Activated B cell treated with CpG ODN at 0.5 μM for 24 hours (primary cell): ENCODE results near the gene NDST1. TPM values are rescaled to one million over a fixed set of nuclear protein-coding genes. Genes with fewer than 3 reads are reported as not detected.

ENCODE experiments used
- ATAC-seq: fragments of 200-7000 bp; cut with Tn5 transposase; one replicate; pipeline ENCODE4 v1.10.0; 2021; ENCODE audit warnings: low read depth, mild to moderate bottlenecking, moderate library complexity
- CTCF ChIA-PET: fragments of 350-600 bp; sonication (Branson Sonifier 250); formaldehyde crosslinking; loops from one replicate; lab custom pipeline; 2021; ENCODE audit warnings: antibody characterized with exemption; lab: Charles Lee
- POLR2A ChIA-PET: fragments of 350-600 bp; sonication (Branson Sonifier 250); formaldehyde crosslinking; loops from one replicate; lab custom pipeline; 2021; ENCODE audit warnings: antibody characterized with exemption; lab: Charles Lee
- DNase-seq: peaks from one replicate; pipeline ENCODE4 v3.0.0; 2022
- H3K27ac Mint-ChIP-seq: one replicate; pipeline ENCODE4 v1.8.0; 2020; ENCODE audit warnings: mixed read lengths
- H3K27me3 Mint-ChIP-seq: one replicate; pipeline ENCODE4 v1.8.0; 2021; ENCODE audit warnings: mixed read lengths
- H3K36me3 Mint-ChIP-seq: one replicate; pipeline ENCODE4 v1.8.0; 2021; ENCODE audit warnings: low read depth, mixed read lengths
- H3K4me1 Mint-ChIP-seq: one replicate; pipeline ENCODE4 v1.8.0; 2021; ENCODE audit warnings: mixed read lengths
- H3K4me3 Mint-ChIP-seq: one replicate; pipeline ENCODE4 v1.8.0; 2020; ENCODE audit warnings: mild to moderate bottlenecking, mixed read lengths
- H3K9me3 Mint-ChIP-seq: one replicate; pipeline ENCODE4 v1.8.0; 2020; ENCODE audit warnings: mixed read lengths
- intact Hi-C: fragments of 100-400 bp; cut with micrococcal nuclease; formaldehyde crosslinking; loops from one replicate; pipeline ENCODE4 v1.15.1; 2024
- total RNA-seq: library from RNA; stranded (reverse); gene quantifications from 2 replicates; pipeline ENCODE4 v1.2.3, GENCODE V29; 2022
- TF ChIP-seq, protein P1 (sequence below): fragments of 200-600 bp; IDR thresholded peaks from one replicate; pipeline ENCODE4 v1.8.0; 2022; ENCODE audit warnings: antibody characterized with exemption, mild to moderate bottlenecking

The NDST1 gene
- total RNA-seq, 1 donor from 2014 or later: 8.1 TPM

DNA sequence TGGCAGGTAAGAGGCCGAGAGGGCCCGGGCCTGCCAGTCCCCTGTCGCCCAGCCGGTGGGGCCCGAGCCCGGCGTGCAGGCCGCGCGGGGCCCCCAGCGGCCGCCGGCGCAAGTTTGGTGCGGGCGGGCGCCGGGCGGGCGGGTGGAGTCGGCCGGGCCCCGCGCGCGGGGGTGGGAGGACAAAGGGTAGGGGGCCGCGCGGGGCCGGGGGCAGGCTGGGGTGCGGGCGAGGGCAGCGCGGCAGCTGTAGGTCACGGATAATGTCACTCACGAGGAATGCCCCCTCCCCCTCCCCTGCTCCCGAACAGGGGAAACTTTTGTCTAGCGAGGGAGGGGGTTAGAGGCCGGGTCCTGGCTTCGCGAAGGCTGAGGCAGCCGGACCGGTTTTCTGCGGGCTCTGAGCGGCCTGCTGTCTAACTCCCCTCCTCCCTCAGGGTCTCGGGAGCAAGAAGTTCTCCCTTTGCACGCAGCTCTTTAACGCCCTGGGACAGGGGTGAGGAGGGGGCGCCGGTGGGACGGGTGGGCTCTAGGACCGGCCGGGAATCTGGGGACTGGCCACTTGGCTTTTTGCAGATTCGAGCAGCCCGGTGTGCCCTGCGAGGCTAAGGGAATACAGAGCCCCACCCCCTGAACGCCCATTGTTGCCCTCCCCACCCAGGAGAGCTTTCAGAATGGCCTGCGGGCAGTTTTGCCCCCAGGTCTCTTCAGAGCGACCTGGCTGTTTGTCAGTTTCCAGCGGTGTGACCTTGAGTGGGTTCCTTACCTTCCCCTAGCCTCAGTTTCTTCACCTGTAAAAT is 21.3 kb upstream of the NDST1 start:
- DNase-seq (peak; percentile 76), ATAC-seq (peak; percentile 38)
- POLR2A ChIA-PET: interaction anchor here (0.6 to 3.7 kb wide), 11 partner anchors 25 to 1263 kb away, joined by 3 to 18 read pairs (median 3); partner anchors contain the start of genes RBM22 and RPS14
- TF ChIP-seq, protein P1, sequence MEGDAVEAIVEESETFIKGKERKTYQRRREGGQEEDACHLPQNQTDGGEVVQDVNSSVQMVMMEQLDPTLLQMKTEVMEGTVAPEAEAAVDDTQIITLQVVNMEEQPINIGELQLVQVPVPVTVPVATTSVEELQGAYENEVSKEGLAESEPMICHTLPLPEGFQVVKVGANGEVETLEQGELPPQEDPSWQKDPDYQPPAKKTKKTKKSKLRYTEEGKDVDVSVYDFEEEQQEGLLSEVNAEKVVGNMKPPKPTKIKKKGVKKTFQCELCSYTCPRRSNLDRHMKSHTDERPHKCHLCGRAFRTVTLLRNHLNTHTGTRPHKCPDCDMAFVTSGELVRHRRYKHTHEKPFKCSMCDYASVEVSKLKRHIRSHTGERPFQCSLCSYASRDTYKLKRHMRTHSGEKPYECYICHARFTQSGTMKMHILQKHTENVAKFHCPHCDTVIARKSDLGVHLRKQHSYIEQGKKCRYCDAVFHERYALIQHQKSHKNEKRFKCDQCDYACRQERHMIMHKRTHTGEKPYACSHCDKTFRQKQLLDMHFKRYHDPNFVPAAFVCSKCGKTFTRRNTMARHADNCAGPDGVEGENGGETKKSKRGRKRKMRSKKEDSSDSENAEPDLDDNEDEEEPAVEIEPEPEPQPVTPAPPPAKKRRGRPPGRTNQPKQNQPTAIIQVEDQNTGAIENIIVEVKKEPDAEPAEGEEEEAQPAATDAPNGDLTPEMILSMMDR: no peak
- no peaks in the 10 kb centered on the region for H3K36me3 Mint-ChIP-seq
- no peaks in the 10 kb centered on the region for H3K9me3 Mint-ChIP-seq
- H3K27me3 Mint-ChIP-seq: no peaks in the 10 kb centered on the region
- CTCF ChIA-PET: interaction anchor here (1.4 kb wide), 1 partner anchor 28 kb away, joined by 5 read pairs; no protein-coding TSS in a partner anchor
- H3K27ac Mint-ChIP-seq: peak overlapping the region; percentile 85
- peaks cover 53% of the 10 kb centered on the region for H3K4me1 Mint-ChIP-seq
- intact Hi-C loops: loop anchor here (1.0 to 5.0 kb wide), 3 partner anchors 34 to 141 kb away; no protein-coding TSS in a partner anchor
- H3K4me3 Mint-ChIP-seq: peak overlapping the region; percentile 79

DNA sequence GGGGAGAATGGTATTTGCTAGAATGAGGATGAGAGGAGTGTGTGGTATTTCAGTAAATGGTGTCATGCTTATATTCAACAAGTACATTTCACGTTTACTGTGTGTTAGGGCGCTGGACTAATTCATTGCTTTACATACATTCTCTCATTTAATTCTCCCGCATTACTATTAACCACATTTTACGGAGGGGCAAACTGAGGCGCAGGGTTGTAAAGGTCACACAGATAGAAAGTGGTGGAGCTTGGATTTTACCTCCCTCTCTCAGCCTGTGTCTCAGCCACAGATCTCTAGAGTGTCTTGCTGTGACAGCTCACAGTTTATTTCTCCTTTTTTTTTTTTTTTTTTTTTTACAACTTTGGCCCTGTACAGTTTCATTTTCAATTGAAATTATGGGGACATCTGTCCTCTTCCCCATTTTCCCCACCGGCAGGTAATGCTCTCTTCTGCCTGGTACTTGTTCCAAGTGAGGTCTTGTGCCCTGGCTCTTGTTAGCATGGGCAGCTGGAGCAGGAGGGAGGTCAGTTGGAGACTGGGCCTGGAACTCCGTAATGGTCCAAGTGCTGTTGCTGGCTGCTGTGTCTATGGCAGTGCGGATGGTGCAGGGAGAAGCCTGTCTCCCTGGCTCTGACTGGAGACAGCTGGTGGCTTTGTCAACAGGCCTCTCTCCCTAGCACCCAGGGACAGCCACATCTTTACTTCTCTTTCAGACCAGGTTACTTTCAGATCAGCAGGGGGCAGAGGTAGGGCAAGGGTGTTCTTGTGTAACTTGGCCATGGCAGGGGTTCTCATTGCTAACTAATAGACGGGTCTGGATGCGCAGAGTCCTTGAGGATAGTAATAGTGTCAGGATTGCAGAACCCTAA is 20.5 kb upstream of the NDST1 start:
- Mint-ChIP-seq H3K4me1 (peaks cover 57% of the 10 kb centered on the region), H3K9me3 (no peaks in the 10 kb centered on the region), H3K27me3 (no peaks in the 10 kb centered on the region), H3K36me3 (no peaks in the 10 kb centered on the region), H3K4me3 (peak overlapping the region; percentile 79), H3K27ac (peak overlapping the region; percentile 85)
- peak; percentile 38 for ATAC-seq
- CTCF ChIA-PET: interaction anchor here (1.3 to 1.4 kb wide), 2 partner anchors 28 to 37 kb away, joined by 5 to 6 read pairs; no protein-coding TSS in a partner anchor
- intact Hi-C loops: loop anchor here (1.0 to 5.0 kb wide), 3 partner anchors 35 to 140 kb away; no protein-coding TSS in a partner anchor
- DNase-seq: no peak
- POLR2A ChIA-PET: interaction anchor here (0.6 to 3.7 kb wide), 12 partner anchors 24 to 1262 kb away, joined by 3 to 18 read pairs (median 4); partner anchors contain the start of genes RBM22 and RPS14
- TF ChIP-seq, protein P1: no peak

DNA sequence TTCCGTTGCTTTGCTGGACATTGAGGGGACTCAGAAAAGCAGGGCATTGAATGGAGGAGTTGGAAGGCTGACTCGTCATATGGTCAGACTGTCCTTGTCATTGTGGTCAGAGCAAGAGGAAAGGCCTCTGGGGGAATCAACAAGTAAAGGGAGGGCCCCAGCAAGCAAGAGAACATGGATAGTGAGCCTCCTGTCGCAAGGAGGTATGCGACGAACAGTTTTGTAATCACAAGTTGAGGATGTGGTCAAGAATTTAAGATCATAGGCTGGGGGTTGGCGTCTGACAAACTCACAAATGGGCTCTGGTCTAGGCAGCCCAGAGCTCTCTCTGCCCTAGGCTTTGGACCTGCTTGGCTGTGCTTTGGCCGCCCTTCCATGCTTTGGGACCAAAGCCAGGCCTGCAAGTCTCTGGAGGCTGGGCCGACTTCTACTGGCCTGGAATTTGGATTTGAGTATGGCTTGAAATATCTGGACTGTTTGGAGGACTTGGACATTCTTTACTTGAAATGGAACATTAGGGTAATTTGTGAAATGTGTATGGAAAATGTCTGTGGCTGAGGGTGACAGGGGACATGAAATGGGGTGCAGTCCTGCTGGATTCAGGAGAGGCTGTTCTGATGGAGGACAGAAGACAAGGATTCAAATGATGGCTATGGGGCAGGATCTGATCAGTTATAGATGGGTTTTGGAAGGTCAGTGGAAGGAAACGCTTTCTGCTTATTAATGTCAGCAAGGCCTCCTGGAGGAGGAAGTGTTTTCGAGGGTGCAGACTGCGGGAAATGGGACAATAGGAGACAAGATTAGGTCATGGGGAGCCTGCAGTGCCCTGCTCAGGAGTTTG is 19.2 kb upstream of the NDST1 start:
- peak overlapping the region; percentile 85 for H3K27ac Mint-ChIP-seq
- intact Hi-C loops: loop anchor here (5.0 kb wide), 2 partner anchors 36 to 139 kb away; no protein-coding TSS in a partner anchor
- H3K4me3 Mint-ChIP-seq: no peak overlapping the region
- no peak for DNase-seq
- H3K9me3 Mint-ChIP-seq: no peaks in the 10 kb centered on the region
- no peaks in the 10 kb centered on the region for H3K27me3 Mint-ChIP-seq
- no peak for ATAC-seq
- H3K4me1 Mint-ChIP-seq: peaks cover 57% of the 10 kb centered on the region
- no peaks in the 10 kb centered on the region for H3K36me3 Mint-ChIP-seq
- ChIA-PET CTCF (interaction anchor here (1.0 to 1.6 kb wide), 5 partner anchors 29 to 169 kb away, joined by 3 to 8 read pairs (median 6); no protein-coding TSS in a partner anchor), POLR2A (interaction anchor here (1.0 to 2.7 kb wide), 5 partner anchors 10 to 88 kb away, joined by 3 to 23 read pairs (median 3); partner anchors contain the start of gene RPS14)
- TF ChIP-seq, protein P1: no peak

DNA sequence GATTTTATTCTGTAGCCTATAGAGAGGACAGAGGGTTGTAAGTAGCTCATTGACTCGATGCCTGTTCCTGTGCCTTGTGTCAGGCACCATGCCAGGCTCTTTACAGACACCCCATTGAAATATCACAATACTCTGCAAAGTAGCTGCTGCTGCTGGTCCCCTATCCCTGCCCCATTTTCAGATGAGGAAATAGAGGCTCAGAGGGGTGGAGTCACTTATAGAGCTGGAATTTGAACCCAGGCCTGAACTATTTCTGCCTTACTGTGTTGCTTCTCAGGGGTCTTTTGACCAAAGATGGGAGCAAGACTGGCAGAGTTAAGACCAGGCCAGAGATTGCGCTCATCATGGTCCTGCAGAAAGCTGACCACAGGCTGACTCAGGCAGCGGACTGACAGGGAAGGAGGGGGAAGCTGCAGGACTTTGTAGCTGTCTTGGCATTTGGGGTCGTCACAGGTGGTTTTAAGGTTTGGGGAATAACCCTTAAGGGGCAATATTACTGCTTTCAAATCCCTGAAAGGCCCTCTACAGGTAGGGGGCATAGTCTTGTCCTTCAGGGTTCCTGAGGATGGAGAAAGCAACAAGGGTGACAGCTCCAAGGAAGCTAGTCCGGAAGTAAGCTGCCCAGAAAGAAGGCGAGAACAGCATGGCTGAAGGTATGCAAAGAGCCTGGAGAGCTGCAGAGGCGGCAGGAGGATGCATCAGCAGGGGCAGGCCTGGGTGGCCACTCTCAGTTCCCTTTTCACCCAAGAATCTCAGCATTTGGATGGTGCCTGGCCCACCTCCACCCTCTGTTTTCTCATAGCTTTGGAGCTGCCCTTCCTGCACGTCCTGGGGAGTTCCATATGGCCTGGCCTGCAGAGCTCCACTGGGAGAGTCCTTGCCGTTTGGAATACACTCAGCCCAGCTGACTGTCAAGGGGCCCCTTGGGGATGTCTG is 18.3 kb upstream of the NDST1 start:
- peak overlapping the region; percentile 85 for H3K27ac Mint-ChIP-seq
- H3K4me1 Mint-ChIP-seq: peaks cover 57% of the 10 kb centered on the region
- no peaks in the 10 kb centered on the region for H3K27me3 Mint-ChIP-seq
- POLR2A ChIA-PET: interaction anchor here (0.8 to 2.7 kb wide), 7 partner anchors 10 to 763 kb away, joined by 3 to 23 read pairs (median 3); partner anchors contain the start of genes RBM22 and RPS14
- no peaks in the 10 kb centered on the region for H3K36me3 Mint-ChIP-seq
- peak overlapping the region; percentile 11 for H3K4me3 Mint-ChIP-seq
- intact Hi-C loops: loop anchor here (1.0 to 5.0 kb wide), 3 partner anchors 28 to 138 kb away; no protein-coding TSS in a partner anchor
- peak; percentile 49 for DNase-seq
- CTCF ChIA-PET: interaction anchor here (0.8 to 1.6 kb wide), 7 partner anchors 28 to 168 kb away, joined by 3 to 8 read pairs (median 5); no protein-coding TSS in a partner anchor
- no peaks in the 10 kb centered on the region for H3K9me3 Mint-ChIP-seq
- TF ChIP-seq, protein P1: no peak
- ATAC-seq: peak; percentile 80
